ENCODE results near the gene TNIP2.
"Not testable (repeated sequence)": the region's sequence is repeated elsewhere in the genome, so short reads cannot be mapped to it uniquely, and the experiment has no call there.

The TNIP2 gene

GRCh38 chr4:2743518-2744445 is 12.4 kb downstream of the TNIP2 start:
- DNase-seq: no peak

GRCh38 chr4:2742823-2743517 is 13.2 kb downstream of the TNIP2 start:
- DNase-seq: no peak

DNA sequence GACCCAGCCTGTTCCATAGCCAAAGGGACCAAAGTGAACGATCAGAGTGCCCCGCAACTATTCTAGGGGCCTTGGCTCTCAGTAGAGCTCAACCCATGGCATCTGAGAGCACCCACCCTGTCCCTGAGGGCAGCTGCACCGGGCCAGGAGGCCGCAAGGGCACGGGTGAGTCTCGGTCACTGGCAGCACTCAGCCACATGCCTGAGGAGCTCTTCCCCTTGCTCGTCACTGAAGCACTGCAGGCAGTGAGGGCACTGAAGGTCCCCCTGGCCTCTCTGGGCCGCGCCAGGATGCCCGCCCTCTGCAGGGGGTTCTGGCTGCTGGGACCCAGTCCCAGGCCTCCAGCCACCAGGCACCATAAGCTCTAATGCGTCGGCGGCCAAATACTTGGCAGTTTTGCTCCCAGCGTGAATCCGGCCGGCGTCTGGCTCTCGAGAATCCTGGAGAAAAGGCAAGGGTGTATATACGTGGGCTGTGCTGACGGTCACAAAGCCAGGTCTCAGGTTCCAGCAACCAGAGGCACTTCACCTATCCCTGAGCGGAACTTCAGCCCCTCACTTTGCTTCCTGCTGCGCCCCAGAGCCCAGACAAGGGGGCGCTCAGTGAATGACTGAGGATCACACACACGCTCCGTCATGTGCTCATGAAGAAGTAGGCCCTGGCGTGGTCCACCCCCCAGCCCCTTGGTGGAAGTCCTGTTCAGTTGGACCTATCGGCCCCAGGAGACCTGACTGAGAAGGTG is 13.9 kb downstream of the TNIP2 start:
- DNase-seq: no peak

- DNase-seq: no peak
Measured at GRCh38 chr4:2741626-2742025, 14.5 kb downstream of the TNIP2 start.

- DNase-seq: not testable (repeated sequence)
Measured at GRCh38 chr4:2738296-2738695, 17.8 kb downstream of the TNIP2 start.

DNA sequence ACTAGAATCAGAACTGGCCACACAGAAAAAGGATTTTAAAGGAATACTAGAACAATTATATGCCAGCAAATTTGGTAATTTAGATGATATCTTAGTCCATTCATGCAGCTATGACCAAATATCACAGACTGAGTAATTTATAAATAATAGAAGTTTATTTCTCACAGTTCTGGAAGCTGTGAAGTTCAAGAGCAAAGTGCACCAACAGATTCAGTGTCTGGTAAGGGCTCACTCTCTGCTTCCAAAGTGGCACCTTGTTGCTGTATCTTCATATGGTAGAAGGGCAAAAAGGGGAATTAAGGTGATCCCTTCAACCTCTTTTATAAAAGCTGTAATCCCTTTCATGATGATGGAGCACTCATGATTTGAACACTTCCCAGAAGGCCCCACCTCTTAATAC is 20.3 kb downstream of the TNIP2 start:
- no peak for DNase-seq

DNA sequence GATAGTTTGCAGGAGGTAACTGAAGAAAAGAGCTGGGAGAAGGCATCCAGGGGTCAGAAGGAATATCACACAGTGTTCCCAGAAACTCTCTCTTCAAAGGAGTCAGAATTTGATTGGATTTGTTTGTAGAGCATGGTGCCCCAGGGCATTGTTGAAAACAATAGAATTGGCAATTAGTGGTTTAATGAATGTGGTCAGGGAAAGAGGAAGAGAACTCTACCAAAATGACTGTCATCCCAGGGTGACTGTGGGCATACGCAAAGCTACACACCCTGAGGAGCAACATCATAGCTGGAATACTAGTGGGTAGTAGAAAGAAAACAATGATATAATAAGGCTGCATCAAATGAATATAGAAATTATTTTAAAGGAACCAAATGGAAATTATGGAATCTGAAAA is 21.5 kb downstream of the TNIP2 start:
- DNase-seq: no peak

- no peak for DNase-seq
Measured at GRCh38 chr4:2733844-2734574, 22.1 kb downstream of the TNIP2 start.

DNA sequence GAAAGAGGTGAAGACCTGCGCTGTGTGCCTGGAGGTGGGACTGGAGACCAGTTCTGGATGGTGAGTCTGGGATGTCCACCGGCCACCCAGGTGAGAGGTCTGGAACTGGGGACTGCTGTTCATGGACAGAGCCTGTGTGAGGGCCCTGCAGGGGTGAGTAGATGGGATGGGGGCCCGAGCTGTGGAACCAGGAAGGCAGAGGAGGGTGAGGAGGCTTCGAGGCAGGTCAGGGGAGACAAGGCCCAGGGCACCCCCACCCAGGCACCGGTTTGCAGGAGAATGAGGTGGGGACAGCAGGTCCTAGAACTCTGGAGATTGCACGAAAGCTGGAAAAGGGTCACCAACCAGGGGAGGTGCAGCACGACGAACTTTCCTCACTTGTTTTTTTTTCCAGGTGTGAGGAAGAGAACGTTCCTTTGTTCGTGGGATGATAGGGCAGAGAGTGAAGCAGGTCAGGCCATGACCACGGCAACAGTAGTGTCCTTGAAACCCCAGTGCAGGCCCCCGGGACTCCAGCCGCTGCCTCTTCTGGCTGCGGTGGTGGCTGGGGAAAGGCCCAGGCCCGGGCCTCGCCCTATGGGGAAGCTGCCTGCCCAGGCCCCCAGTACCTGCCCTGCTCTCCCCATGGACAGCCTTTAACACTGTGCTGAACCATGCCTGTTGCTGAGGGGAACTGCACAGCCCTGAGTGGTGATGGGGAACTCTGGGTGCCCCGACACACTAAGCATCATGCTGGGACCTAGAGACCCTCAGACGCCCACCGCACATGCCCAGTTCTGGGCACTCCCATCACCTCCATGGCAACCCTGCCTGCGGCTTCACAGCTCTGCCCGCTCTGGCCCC is 22.9 kb downstream of the TNIP2 start:
- no peak for DNase-seq

DNA sequence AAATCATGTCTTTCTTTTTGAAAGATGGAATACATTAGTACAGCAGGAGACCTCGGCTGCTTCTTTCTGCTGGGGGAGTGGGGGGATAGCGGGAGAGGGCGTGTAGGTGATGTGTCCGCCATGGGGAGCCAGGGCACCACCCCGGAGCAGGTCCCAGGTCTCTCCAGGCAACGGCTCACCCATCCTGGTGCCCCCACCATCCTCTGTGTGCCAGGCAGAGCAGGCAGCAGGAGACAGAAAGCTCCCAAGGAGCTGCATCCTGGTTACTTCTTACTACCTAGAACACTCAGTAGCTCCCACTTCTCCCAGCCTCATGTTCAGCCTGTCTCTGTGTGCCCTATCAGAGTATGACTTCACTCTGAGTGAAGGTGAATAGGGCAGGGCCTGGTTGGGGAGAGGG is 23.6 kb downstream of the TNIP2 start:
- no peak for DNase-seq

GRCh38 chr4:2731907-2732317 is 24.2 kb downstream of the TNIP2 start:
- no peak for DNase-seq

DNA sequence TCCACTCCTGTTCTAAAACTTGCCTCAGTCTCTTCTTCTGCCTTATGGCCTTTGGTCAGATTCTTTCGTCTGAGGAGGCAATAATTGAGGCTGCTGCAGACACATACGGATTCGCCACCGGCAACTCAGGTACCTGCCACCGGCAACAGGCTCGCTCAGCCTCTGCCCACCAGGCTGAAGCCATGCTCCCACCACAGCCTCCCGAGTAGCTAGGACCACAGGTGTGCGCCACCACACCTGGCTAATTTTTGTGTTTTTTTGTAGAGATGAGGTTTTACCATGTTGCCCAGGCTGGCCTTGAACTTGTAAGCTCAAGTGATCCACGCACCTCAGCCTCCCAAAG is 26.6 kb downstream of the TNIP2 start:
- DNase-seq: no peak

DNA sequence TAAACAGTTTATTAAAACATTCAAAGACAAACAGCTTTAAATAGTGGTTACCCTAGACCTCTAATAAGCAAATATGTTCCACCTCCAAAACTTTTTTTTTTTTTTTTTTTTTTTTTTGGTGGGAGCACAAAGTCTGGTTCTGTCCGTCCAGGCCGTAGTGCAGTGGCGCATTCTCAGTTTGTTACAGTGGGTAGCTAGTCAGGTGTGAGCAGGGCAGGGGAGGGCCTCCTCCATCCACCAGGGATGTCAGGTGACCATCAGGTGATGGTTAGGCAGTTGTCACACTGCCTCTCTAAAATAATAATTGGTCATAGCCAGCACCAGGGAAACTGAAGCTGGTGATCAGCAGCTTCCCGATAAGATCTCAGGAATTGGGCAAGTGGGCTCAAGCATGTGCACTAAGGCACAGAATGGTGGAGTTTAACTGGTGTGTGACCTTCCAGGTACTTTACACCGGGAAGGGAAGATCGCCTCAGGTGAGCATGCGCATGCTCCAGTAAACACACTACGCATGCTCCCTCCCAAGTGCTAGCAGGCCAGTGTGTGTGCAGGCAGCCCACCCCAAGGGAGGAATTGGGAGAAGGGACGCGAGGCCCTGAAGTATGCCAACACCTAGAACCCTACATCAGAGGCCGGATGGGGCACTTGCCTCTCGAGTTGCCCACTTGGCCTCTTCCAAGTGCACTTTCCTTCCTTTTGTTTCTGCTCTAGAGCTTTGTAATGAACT is 27.2 kb downstream of the TNIP2 start:
- DNase-seq: no peak

DNA sequence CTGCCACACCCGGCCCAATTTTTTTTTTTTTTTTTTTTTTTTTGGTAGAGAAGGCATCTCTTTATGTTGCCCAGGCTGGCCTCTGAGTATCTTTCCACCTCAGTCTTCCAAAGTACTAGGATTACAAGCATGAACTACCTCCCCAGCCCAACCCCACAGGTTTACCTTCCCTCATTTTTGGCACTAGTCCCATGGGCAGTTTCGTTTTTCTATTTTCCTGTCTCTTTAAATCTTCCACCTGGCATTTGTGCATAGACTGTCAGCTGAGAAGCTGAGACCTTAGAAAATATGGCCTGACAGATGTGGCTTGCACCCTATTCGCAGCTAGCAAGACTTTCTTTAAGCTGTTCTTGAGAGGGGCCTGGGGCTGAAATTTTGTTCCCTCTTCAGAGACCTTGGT is 27.9 kb downstream of the TNIP2 start:
- no peak for DNase-seq

GRCh38 chr4:2726881-2727280 is 29.3 kb downstream of the TNIP2 start:
- DNase-seq: not testable (repeated sequence)

- DNase-seq: no peak
Measured at GRCh38 chr4:2725380-2725779, 30.8 kb downstream of the TNIP2 start.

DNA sequence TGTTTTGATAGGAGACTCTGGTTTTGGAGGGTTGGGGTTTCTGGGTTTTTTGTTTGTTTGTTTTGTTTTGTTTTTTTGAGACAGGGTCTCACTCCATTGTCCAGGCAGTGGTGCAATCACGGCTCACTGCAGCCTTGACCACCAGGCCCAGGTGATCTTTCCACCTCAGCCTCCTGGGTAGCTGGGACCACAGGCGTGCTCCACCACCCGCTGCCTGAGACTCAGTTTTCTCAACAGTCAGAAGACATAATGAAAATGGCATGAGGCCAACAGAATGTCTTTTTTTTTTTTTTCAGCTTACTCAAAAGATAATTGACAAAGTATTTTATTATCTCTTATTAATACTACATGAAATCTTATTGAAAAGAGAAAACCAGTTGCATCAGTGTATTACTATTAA is 32.4 kb downstream of the TNIP2 start:
- no peak for DNase-seq

DNA sequence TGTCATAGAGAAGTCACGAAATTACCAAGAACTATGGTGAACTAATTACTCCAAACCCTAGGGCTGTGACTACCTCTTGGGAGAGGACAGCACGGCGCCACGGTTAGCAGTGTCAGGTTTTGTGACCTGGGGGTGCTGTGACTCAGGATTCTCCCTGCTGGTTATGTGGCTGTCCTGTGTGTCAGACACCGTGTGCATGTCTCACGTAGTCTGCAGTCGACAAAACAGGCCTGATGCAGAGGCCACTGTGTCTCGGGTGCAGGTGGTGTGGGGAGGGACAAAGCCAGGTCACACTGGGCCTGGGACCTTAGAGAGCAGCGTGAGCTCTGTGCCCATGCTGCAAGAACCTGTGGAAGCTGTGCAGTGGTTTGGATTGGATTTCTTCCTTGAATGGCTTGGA is 34.1 kb downstream of the TNIP2 start:
- DNase-seq: no peak

DNA sequence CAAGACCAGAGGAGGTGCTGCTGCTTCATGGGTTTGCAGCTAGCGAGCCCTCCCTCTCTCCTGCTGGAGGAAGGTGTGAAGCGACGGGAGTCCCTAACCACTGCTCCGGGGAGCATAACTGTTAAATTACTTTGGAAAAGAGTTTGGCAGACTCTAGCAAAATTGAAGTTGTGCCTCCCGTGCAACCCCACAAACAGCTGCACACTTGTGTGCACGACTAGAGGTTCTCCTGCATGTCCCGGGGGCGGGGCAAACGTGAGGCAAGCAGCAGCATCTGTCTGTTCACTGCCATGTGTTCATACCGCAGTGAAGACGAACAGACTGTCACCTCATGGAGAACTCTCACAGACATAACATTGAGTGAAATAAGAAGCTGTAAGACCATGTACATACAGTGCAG is 34.5 kb downstream of the TNIP2 start:
- DNase-seq: no peak

GRCh38 chr4:2716236-2716635 is 39.9 kb downstream of the TNIP2 start:
- no peak for DNase-seq

DNA sequence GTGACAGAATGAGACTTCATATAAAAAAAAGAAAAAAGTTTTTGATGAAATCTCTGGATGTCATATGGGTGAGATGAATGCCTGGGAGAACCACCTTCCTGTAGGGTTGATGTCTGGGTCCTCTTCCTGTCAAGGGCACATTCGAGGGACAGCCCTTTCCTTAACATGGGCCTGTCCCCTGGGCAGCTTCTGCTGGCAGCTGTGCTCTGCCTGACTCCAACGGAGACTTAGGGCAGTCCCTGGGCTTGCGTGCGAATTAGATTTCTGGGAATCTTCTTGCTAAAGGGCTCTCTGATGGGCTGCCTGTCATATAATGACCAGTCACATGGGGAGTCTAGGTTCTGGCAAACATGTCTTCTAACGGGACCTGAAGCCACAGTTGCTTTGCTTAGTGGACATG is 40.7 kb downstream of the TNIP2 start:
- no peak for DNase-seq
